B cell (primary cell): ENCODE measurements around the gene MOGAT3. TPM values are rescaled to one million over a fixed set of nuclear protein-coding genes. Genes with fewer than 3 reads are reported as not detected.
A peak's percentile ranks its signal among the peaks of the same experiment; 100 is the strongest.

Experiments
- ATAC-seq: fragments of 200-7000 bp; cut with Tn5 transposase; one replicate; pipeline ENCODE4 v1.10.0; 2021; ENCODE audit warnings: low read depth, mild to moderate bottlenecking, moderate number of reproducible peaks, moderate library complexity
- CTCF ChIA-PET: fragments of 350-600 bp; sonication (Branson Sonifier 250); formaldehyde crosslinking; loops from one replicate; lab custom pipeline; 2021; ENCODE audit warnings: antibody characterized with exemption, inconsistent platforms; lab: Charles Lee
- POLR2A ChIA-PET: fragments of 350-600 bp; sonication (Branson Sonifier 250); formaldehyde crosslinking; loops from one replicate; lab custom pipeline; 2021; ENCODE audit warnings: antibody characterized with exemption; lab: Charles Lee
- DNase-seq: peaks from one replicate; pipeline ENCODE4 v3.0.0; 2013
- H2AFZ ChIP-seq: 2 replicates; pipeline ENCODE4 v1.6.1; 2012; ENCODE audit warnings: mild to moderate bottlenecking, low read depth, low read length; ENCODE audit not compliant: insufficient read depth, poor library complexity, severe bottlenecking
- H3K27ac ChIP-seq, 2 donors: 1 replicate in 1 of 2; 2 replicates in 1 of 2; pipeline ENCODE4 v1.5.1; 2012 to 2013; ENCODE audit warnings: low read length in 2 of 2, mild to moderate bottlenecking in 2 of 2, moderate library complexity in 1 of 2
- H3K27me3 ChIP-seq, 4 experiments: fragments of 200-600 bp in 1 of 4; sonication (generic) in 1 of 4; replicated peaks in 1 of 4; 1 replicate in 2 of 4; 2 replicates in 2 of 4; pipeline versions ENCODE4 v1.6.1 to v1.7.0; 2013 to 2016; ENCODE audit warnings: low read length in 3 of 4, mild to moderate bottlenecking in 2 of 4, mixed read lengths in 1 of 4, moderate library complexity in 1 of 4; ENCODE audit not compliant: insufficient read depth in 4 of 4, control insufficient read depth in 3 of 4; ENCODE audit errors: control extremely low read depth in 1 of 4
- H3K36me3 ChIP-seq, 2 experiments: replicated peaks in 1 of 2; 1 replicate in 1 of 2; 2 replicates in 1 of 2; pipeline versions ENCODE4 v1.6.1 to v1.7.1; 2013; ENCODE audit warnings: low read length in 1 of 2; ENCODE audit not compliant: insufficient read depth in 2 of 2, control insufficient read depth in 1 of 2; ENCODE audit errors: control extremely low read depth in 1 of 2, extremely low read depth in 1 of 2
- H3K4me1 ChIP-seq, 2 donors: fragments of 200-600 bp in 1 of 2; sonication (generic) in 1 of 2; 1 replicate in 1 of 2; 2 replicates in 1 of 2; pipeline versions ENCODE4 v1.5.1 to v1.6.1; 2013 to 2017; ENCODE audit warnings: low read length in 2 of 2; ENCODE audit not compliant: control insufficient read depth in 2 of 2, insufficient read depth in 2 of 2
- H3K4me2 ChIP-seq: replicated peaks from 2 replicates; pipeline ENCODE3; 2012; ENCODE audit warnings: mild to moderate bottlenecking, low read depth, low read length; ENCODE audit not compliant: poor library complexity, severe bottlenecking
- H3K4me3 ChIP-seq, 5 experiments: fragments of 200-600 bp in 1 of 5; sonication (generic) in 1 of 5; 1 replicate in 3 of 5; 2 replicates in 2 of 5; pipeline versions ENCODE4 v1.5.1 to v1.7.0; 2011 to 2016; ENCODE audit warnings: low read length in 4 of 5, mild to moderate bottlenecking in 4 of 5, low read depth in 2 of 5, control low read depth in 1 of 5, moderate library complexity in 1 of 5; ENCODE audit not compliant: insufficient read depth in 1 of 5; ENCODE audit errors: control extremely low read depth in 1 of 5, extremely low read depth in 1 of 5
- H3K79me2 ChIP-seq: fragments of 200-600 bp; sonication (generic); one replicate; pipeline ENCODE4 v1.6.0; 2016; ENCODE audit warnings: low read length; ENCODE audit not compliant: control insufficient read depth, insufficient read depth
- H3K9ac ChIP-seq: fragments of 200-600 bp; sonication (generic); 2 replicates; pipeline ENCODE4 v1.6.1; 2017; ENCODE audit warnings: mild to moderate bottlenecking, low read length, moderate library complexity
- H3K9me3 ChIP-seq, 3 donors: one replicate each; pipeline versions ENCODE4 v1.6.1 to v1.7.1; 2013; ENCODE audit warnings: low read length in 2 of 3; ENCODE audit not compliant: control insufficient read depth in 2 of 3, insufficient read depth in 1 of 3; ENCODE audit errors: control extremely low read depth in 1 of 3
- H4K20me1 ChIP-seq: 2 replicates; pipeline ENCODE4 v1.6.0; 2012; ENCODE audit warnings: mild to moderate bottlenecking, low read length; ENCODE audit not compliant: insufficient read depth, control insufficient read depth, poor library complexity, severe bottlenecking
- H3K27ac Mint-ChIP-seq: one replicate; pipeline ENCODE4 v1.8.0; 2021; ENCODE audit warnings: mixed read lengths
- H3K27me3 Mint-ChIP-seq: one replicate; pipeline ENCODE4 v1.8.0; 2021; ENCODE audit warnings: mixed read lengths
- H3K4me1 Mint-ChIP-seq: one replicate; pipeline ENCODE4 v1.8.0; 2021; ENCODE audit warnings: mixed read lengths
- H3K4me3 Mint-ChIP-seq: one replicate; pipeline ENCODE4 v1.8.0; 2021; ENCODE audit warnings: mixed read lengths
- H3K9me3 Mint-ChIP-seq: one replicate; pipeline ENCODE4 v1.8.0; 2022; ENCODE audit warnings: mixed read lengths; ENCODE audit not compliant: insufficient read depth
- CTCF ChIP-seq: fragments of 200-600 bp; IDR thresholded peaks from one replicate; pipeline ENCODE4 v1.8.0; 2022; ENCODE audit warnings: antibody characterized with exemption, mild to moderate bottlenecking
- EZH2 ChIP-seq: IDR thresholded peaks from 2 replicates; pipeline ENCODE4 v1.6.1; 2012; ENCODE audit warnings: borderline replicate concordance, low read depth, mild to moderate bottlenecking, moderate library complexity, low read length; ENCODE audit not compliant: insufficient read depth, poor library complexity, severe bottlenecking
- WGBS: methylation state at CpG from one replicate; pipeline ENCODE4 v1.1.5; 2013; ENCODE audit warnings: missing lambda C conversion rate; ENCODE audit not compliant: insufficient coverage; 5-methylcytosine and 5-hydroxymethylcytosine counted together
- intact Hi-C: fragments of 100-400 bp; cut with micrococcal nuclease; formaldehyde crosslinking; loops from one replicate; pipeline ENCODE4 v1.10.0; 2022
- polyA plus RNA-seq: library from polyadenylated mRNA; depleted of rRNA; stranded (reverse); fragments of >200 nt; gene quantifications from 2 replicates; pipeline ENCODE4 v1.2.3, GENCODE V29; 2012
- total RNA-seq, 2 donors: library from RNA; stranded (reverse); fragments of 120-200 nt in 1 of 2; gene quantifications; 1 replicate in 1 of 2; 2 replicates in 1 of 2; pipeline versions ENCODE4 v1.2.3 to v1.2.4, GENCODE V29; 2013 to 2022

Gene MOGAT3
- total and polyA plus RNA-seq, 2 donors (not counting 1 experiment from before 2014, with no cell fraction given) = not detected

GRCh38 chr7:101164071-101164840 lies 36.6 kb downstream of the MOGAT3 start:
- WGBS = 4% methylated on average over 73 of the region's 75 CpGs
- H4K20me1 ChIP-seq = peaks cover 26% of the 10 kb centered on the region
- POLR2A ChIA-PET = interaction anchor here (0.6 kb wide), 1 partner anchor 202 kb away, joined by 7 read pairs; no protein-coding TSS in a partner anchor
- peaks cover 34% of the 10 kb centered on the region for H3K4me1 Mint-ChIP-seq
- no peak overlapping the region for H3K27ac Mint-ChIP-seq
- H3K9me3 Mint-ChIP-seq = no peaks in the 10 kb centered on the region
- H3K4me2 ChIP-seq = peak overlapping the region; percentile 99
- no peaks in the 10 kb centered on the region for H3K36me3 ChIP-seq
- H3K9me3 ChIP-seq = peaks cover 0 to 29% (median 3%) of the 10 kb centered on the region in 3 donors
- no peak for ATAC-seq
- peaks cover 43% of the 10 kb centered on the region for H3K27me3 Mint-ChIP-seq
- peak overlapping the region; percentile 67 for H3K9ac ChIP-seq
- no peak overlapping the region for H3K27ac ChIP-seq
- no peaks in the 10 kb centered on the region for H3K79me2 ChIP-seq
- TF ChIP-seq CTCF = no peak
- no peak for TF ChIP-seq EZH2
- peaks cover 0 to 69% (median 46%) of the 10 kb centered on the region in 4 experiments for H3K27me3 ChIP-seq
- peak; percentile 53 for DNase-seq
- peak overlapping the region in 3 of 5 experiments; percentile 50 to 64 (median 60) for H3K4me3 ChIP-seq
- intact Hi-C loops = no loop called here
- peak overlapping the region; percentile 82 for H3K4me3 Mint-ChIP-seq
- H3K4me1 ChIP-seq = peaks cover 46 to 56% of the 10 kb centered on the region in 2 donors
- peak overlapping the region; percentile 80 for H2AFZ ChIP-seq
- CTCF ChIA-PET = interaction anchor here (1.1 to 1.8 kb wide), 2 partner anchors 20 to 23 kb away, joined by 3 to 11 read pairs; no protein-coding TSS in a partner anchor
